Peyer's patch (tissue), 4 donors: ENCODE results near the gene NKD1.

ENCODE experiments used
- POLR2A ChIP-seq, 2 donors: fragments of 450-650 bp; IDR thresholded peaks; one replicate each; pipeline ENCODE4 v1.5.1; 2017; ENCODE audit warnings: antibody characterized with exemption in 2 of 2, mild to moderate bottlenecking in 2 of 2, moderate library complexity in 2 of 2
- TF ChIP-seq, protein P1 (sequence below), 6 experiments: fragments of 450-650 bp in 4 of 6; fragments of 200-600 bp in 2 of 6; sonication (generic) in 1 of 6; IDR thresholded peaks; one replicate each; pipeline ENCODE4 v1.5.1; 2017 to 2019; ENCODE audit warnings: antibody characterized with exemption in 6 of 6, mild to moderate bottlenecking in 3 of 6, moderate library complexity in 1 of 6

DNA sequence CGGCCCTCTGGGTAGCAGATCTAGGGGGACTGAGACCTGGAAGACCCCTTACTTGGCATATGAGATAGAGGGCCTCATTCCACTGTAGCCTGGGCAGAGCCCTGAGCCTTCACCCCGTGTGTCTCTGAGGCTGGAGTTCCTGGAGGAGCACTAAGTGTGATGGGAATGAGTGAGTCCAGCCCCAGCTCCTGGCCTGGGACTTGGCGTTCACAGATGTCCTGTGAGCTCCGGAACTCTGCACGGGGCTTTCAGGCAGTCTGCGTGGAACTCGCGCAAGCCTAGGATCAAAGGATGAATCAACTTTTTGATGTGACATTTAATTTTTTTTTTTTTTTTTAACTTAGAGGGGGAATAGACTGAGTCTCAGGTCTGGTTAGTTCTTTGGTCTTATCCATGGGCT is 1.8 kb downstream of the NKD1 start:
- no peak for TF ChIP-seq POLR2A (IDR thresholded peaks at IDR 0.05)
- TF ChIP-seq, protein P1, sequence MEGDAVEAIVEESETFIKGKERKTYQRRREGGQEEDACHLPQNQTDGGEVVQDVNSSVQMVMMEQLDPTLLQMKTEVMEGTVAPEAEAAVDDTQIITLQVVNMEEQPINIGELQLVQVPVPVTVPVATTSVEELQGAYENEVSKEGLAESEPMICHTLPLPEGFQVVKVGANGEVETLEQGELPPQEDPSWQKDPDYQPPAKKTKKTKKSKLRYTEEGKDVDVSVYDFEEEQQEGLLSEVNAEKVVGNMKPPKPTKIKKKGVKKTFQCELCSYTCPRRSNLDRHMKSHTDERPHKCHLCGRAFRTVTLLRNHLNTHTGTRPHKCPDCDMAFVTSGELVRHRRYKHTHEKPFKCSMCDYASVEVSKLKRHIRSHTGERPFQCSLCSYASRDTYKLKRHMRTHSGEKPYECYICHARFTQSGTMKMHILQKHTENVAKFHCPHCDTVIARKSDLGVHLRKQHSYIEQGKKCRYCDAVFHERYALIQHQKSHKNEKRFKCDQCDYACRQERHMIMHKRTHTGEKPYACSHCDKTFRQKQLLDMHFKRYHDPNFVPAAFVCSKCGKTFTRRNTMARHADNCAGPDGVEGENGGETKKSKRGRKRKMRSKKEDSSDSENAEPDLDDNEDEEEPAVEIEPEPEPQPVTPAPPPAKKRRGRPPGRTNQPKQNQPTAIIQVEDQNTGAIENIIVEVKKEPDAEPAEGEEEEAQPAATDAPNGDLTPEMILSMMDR (IDR thresholded peaks at IDR 0.05): no peak
